BJ (cell line): ENCODE data around the gene DNAH8. TPM values are rescaled to one million over a fixed set of nuclear protein-coding genes. Genes with fewer than 3 reads are reported as not detected.

Experiments used
- CTCF ChIA-PET: fragments of 350-600 bp; formaldehyde crosslinking; extraction: SDS; loops from one replicate; lab custom pipeline; 2021; ENCODE audit warnings: antibody characterized with exemption, inconsistent platforms; lab: Yijun Ruan, JAX
- POLR2A ChIA-PET: fragments of 300-600 bp; sonication (Branson Sonifier 250); formaldehyde crosslinking; extraction: SDS; loops from one replicate; lab custom pipeline; 2021; ENCODE audit warnings: antibody characterized with exemption; lab: Charles Lee
- DNase-seq: peaks from one replicate; pipeline ENCODE4 v3.0.0-alpha.2; 2011; ENCODE audit warnings: low read depth
- H3K27me3 ChIP-seq: 2 replicates; pipeline ENCODE4 v1.6.0; 2011; ENCODE audit warnings: low read length; ENCODE audit not compliant: control insufficient read depth, insufficient read depth
- H3K36me3 ChIP-seq: 2 replicates; pipeline ENCODE4 v1.5.1; 2011; ENCODE audit warnings: low read length; ENCODE audit not compliant: control insufficient read depth, insufficient read depth
- H3K4me3 ChIP-seq: 2 replicates; pipeline ENCODE4 v1.5.1; 2011; ENCODE audit warnings: low read depth, mild to moderate bottlenecking, control low read depth, low read length
- CTCF ChIP-seq: IDR thresholded peaks from 2 replicates; pipeline ENCODE4 v1.5.1; 2011; ENCODE audit warnings: low read depth, mild to moderate bottlenecking, control low read depth, inconsistent platforms, low read length, moderate library complexity; ENCODE audit not compliant: insufficient read depth
- polyA plus RNA-seq: library from polyadenylated mRNA; depleted of rRNA; stranded (reverse); fragments of >200 nt; gene quantifications from 2 replicates; pipeline ENCODE4 v1.2.3, GENCODE V29; 2011

DNAH8 gene
- polyA plus RNA-seq, 1 experiment: not detected

- POLR2A ChIA-PET: no interaction called here
- DNase-seq: no peak
- Histone ChIP-seq H3K4me3 (no peak overlapping the region), H3K36me3 (no peaks in the 10 kb centered on the region), H3K27me3 (no peaks in the 10 kb centered on the region)
- CTCF ChIA-PET: no interaction called here
- TF ChIP-seq CTCF: no peak
Observed at GRCh38 chr6:38775870-38776269, 60.8 kb downstream of the DNAH8 start.

GRCh38 chr6:38776515-38776914, 61.4 kb downstream of the DNAH8 start:
- ChIA-PET CTCF (no interaction called here), POLR2A (no interaction called here)
- Histone ChIP-seq H3K27me3 (no peaks in the 10 kb centered on the region), H3K36me3 (no peaks in the 10 kb centered on the region), H3K4me3 (no peak overlapping the region)
- DNase-seq: no peak
- TF ChIP-seq CTCF: no peak

- no peaks in the 10 kb centered on the region for H3K36me3 ChIP-seq
- ChIA-PET CTCF (interaction anchor here (1.2 kb wide), 1 partner anchor 9 kb away, joined by 3 read pairs; no protein-coding TSS in a partner anchor), POLR2A (no interaction called here)
- no peaks in the 10 kb centered on the region for H3K27me3 ChIP-seq
- DNase-seq: no peak
- no peak overlapping the region for H3K4me3 ChIP-seq
- no peak for TF ChIP-seq CTCF
Observed at GRCh38 chr6:38779310-38780062, 64.4 kb downstream of the DNAH8 start.

- CTCF ChIA-PET: no interaction called here
- Histone ChIP-seq H3K4me3 (no peak overlapping the region), H3K36me3 (no peaks in the 10 kb centered on the region), H3K27me3 (no peaks in the 10 kb centered on the region)
- no peak for DNase-seq
- POLR2A ChIA-PET: no interaction called here
- TF ChIP-seq CTCF: no peak
Observed at GRCh38 chr6:38782616-38783015, 67.5 kb downstream of the DNAH8 start.

GRCh38 chr6:38783443-38784228, 68.5 kb downstream of the DNAH8 start:
- Histone ChIP-seq H3K27me3 (no peaks in the 10 kb centered on the region), H3K4me3 (no peak overlapping the region), H3K36me3 (no peaks in the 10 kb centered on the region)
- ChIA-PET POLR2A (no interaction called here), CTCF (no interaction called here)
- DNase-seq: no peak
- no peak for TF ChIP-seq CTCF
